ENCODE data around the gene KCNF1.
"Not testable (repeated sequence)": the region's sequence is repeated elsewhere in the genome, so short reads cannot be mapped to it uniquely, and the experiment has no call there.

GRCh38 chr2:10958452-10958851 lies 46.7 kb downstream of the KCNF1 start:
- not testable (repeated sequence) for TF ChIP-seq CTCF (IDR thresholded peaks at IDR 0.05; ENCODE audit: control extremely low read depth in 1 of 3, insufficient read depth in 1 of 3, low read depth in 1 of 3, low read length in 3 of 3); SRF (IDR thresholded peaks at IDR 0.05; ENCODE audit: low read depth, low read length); POLR2A (IDR thresholded peaks at IDR 0.05; ENCODE audit: control extremely low read depth in 1 of 2, low read depth in 2 of 2, low read length in 2 of 2); CEBPB (IDR thresholded peaks at IDR 0.05; ENCODE audit: low read depth, low read length); SAP30 (IDR thresholded peaks at IDR 0.05; ENCODE audit: insufficient read depth, insufficient replicate concordance, low read length)
